ENCODE data around the gene TAF1C. TPM values are rescaled to one million over a fixed set of nuclear protein-coding genes. Genes with fewer than 3 reads are reported as not detected.
A peak's percentile ranks its signal among the peaks of the same experiment; 100 is the strongest.

TAF1C gene
- total RNA-seq, 1 experiment from 2014 or later: 40.2 TPM

GRCh38 chr16:84177741-84178073 lies 9.2 kb downstream of the TAF1C start:
- H3K4me1 ChIP-seq (replicated peaks; ENCODE audit: insufficient read depth): peaks cover 33% of the 10 kb centered on the region
- H4K20me1 ChIP-seq (ENCODE audit: insufficient read depth): no peaks in the 10 kb centered on the region; the same call in 1 of the 2 replicates
- ChIA-PET POLR2A (ENCODE audit: unreplicated experiment) (no interaction called here), CTCF (interaction anchor here (1.0 kb wide), 1 partner anchor 33 kb away, joined by 3 read pairs; the partner anchor contains the start of genes DNAAF1 and HSDL1)
- no peak for TF ChIP-seq CTCF (conservative IDR thresholded peaks at IDR 0.05)
- TF ChIP-seq EZH2 (IDR thresholded peaks at IDR 0.05; ENCODE audit: low read depth): no peak
- H3K27me3 ChIP-seq (ENCODE audit: insufficient read depth, low read depth): no peaks in the 10 kb centered on the region
- H3K4me2 ChIP-seq: peak overlapping the region; percentile 65
- peak overlapping the region; percentile 53 for H3K27ac ChIP-seq
- no peak overlapping the region for H2AFZ ChIP-seq
- no peaks in the 10 kb centered on the region for H3K9me3 ChIP-seq (ENCODE audit: insufficient read depth, low read depth)
- no peaks in the 10 kb centered on the region for H3K36me3 ChIP-seq (ENCODE audit: low read depth)
- H3K4me3 ChIP-seq: no peak overlapping the region
- H3K79me2 ChIP-seq (ENCODE audit: low read depth): no peaks in the 10 kb centered on the region
- intact Hi-C loops (cut with micrococcal nuclease; ENCODE audit: unreplicated experiment): loop anchor here (2.0 to 10.0 kb wide), 6 partner anchors 61 to 353 kb away; partner anchors contain the start of genes MBTPS1, MEAK7 and OSGIN1
- no TSS peak for BruUV-seq (replicated peaks)
- DNase-seq: peak in 1 of 2 experiments; percentile 55
- peaks cover 37% of the 10 kb centered on the region for H3F3A ChIP-seq (ENCODE audit: insufficient read depth, low read depth)
- no peaks in the 10 kb centered on the region for H3K9me2 ChIP-seq (ENCODE audit: insufficient read depth)

- no peak for DNase-seq
- Histone ChIP-seq H3K27me3 (ENCODE audit: insufficient read depth, low read depth) (no peaks in the 10 kb centered on the region), H3K9me2 (ENCODE audit: insufficient read depth) (no peaks in the 10 kb centered on the region), H3K27ac (peak overlapping the region; percentile 53; the same call in 1 of the 2 replicates), H3K9me3 (ENCODE audit: insufficient read depth, low read depth) (no peaks in the 10 kb centered on the region), H3K4me3 (no peak overlapping the region), H4K20me1 (ENCODE audit: insufficient read depth) (no peaks in the 10 kb centered on the region; the same call in 1 of the 2 replicates), H3K4me2 (peak overlapping the region; percentile 65), H2AFZ (no peak overlapping the region), H3K4me1 (replicated peaks; ENCODE audit: insufficient read depth) (peaks cover 33% of the 10 kb centered on the region), H3K79me2 (ENCODE audit: low read depth) (no peaks in the 10 kb centered on the region), H3F3A (ENCODE audit: insufficient read depth, low read depth) (peaks cover 37% of the 10 kb centered on the region), H3K36me3 (ENCODE audit: low read depth) (no peaks in the 10 kb centered on the region)
- no peak for TF ChIP-seq EZH2 (IDR thresholded peaks at IDR 0.05; ENCODE audit: low read depth)
- TF ChIP-seq CTCF (conservative IDR thresholded peaks at IDR 0.05): no peak
- POLR2A ChIA-PET (ENCODE audit: unreplicated experiment): interaction anchor here (0.6 to 0.7 kb wide), 2 partner anchors 328 to 329 kb away, joined by 3 to 5 read pairs; no protein-coding TSS in a partner anchor
- BruUV-seq (replicated peaks): no TSS peak
- intact Hi-C loops (cut with micrococcal nuclease; ENCODE audit: unreplicated experiment): loop anchor here (2.0 to 10.0 kb wide), 6 partner anchors 60 to 352 kb away; partner anchors contain the start of genes MBTPS1, MEAK7 and OSGIN1
- CTCF ChIA-PET: no interaction called here
Measured at GRCh38 chr16:84176192-84177053, 10.4 kb downstream of the TAF1C start.

- ChIA-PET CTCF (interaction anchor here (0.7 to 0.9 kb wide), 2 partner anchors 76 to 89 kb away, joined by 3 to 4 read pairs; no protein-coding TSS in a partner anchor), POLR2A (ENCODE audit: unreplicated experiment) (interaction anchor here (0.7 kb wide), 1 partner anchor 329 kb away, joined by 5 read pairs; no protein-coding TSS in a partner anchor)
- intact Hi-C loops (cut with micrococcal nuclease; ENCODE audit: unreplicated experiment): loop anchor here (1.0 to 10.0 kb wide), 7 partner anchors 59 to 351 kb away; partner anchors contain the start of genes MBTPS1, MEAK7 and OSGIN1
- Histone ChIP-seq H3F3A (ENCODE audit: insufficient read depth, low read depth) (peaks cover 37% of the 10 kb centered on the region), H3K79me2 (ENCODE audit: low read depth) (no peaks in the 10 kb centered on the region), H4K20me1 (ENCODE audit: insufficient read depth) (no peaks in the 10 kb centered on the region; the same call in 1 of the 2 replicates), H3K27ac (no peak overlapping the region), H3K9me2 (ENCODE audit: insufficient read depth) (no peaks in the 10 kb centered on the region), H3K36me3 (ENCODE audit: low read depth) (no peaks in the 10 kb centered on the region), H3K4me1 (replicated peaks; ENCODE audit: insufficient read depth) (peaks cover 33% of the 10 kb centered on the region), H3K27me3 (ENCODE audit: insufficient read depth, low read depth) (no peaks in the 10 kb centered on the region), H3K4me3 (no peak overlapping the region), H3K4me2 (no peak overlapping the region; the same call in 1 of the 2 replicates), H2AFZ (no peak overlapping the region), H3K9me3 (ENCODE audit: insufficient read depth, low read depth) (no peaks in the 10 kb centered on the region)
- BruUV-seq (replicated peaks): no TSS peak
- DNase-seq: peak; percentile 57 to 74
- TF ChIP-seq CTCF (conservative IDR thresholded peaks at IDR 0.05): peak; percentile 87
- no peak for TF ChIP-seq EZH2 (IDR thresholded peaks at IDR 0.05; ENCODE audit: low read depth)
Measured at GRCh38 chr16:84175350-84176081, 11.3 kb downstream of the TAF1C start.
